HG02840 (cell line): Measurements from ENCODE around the gene OR1D2.
A peak's percentile ranks its signal among the peaks of the same experiment; 100 is the strongest.
"Not testable (repeated sequence)": the region's sequence is repeated elsewhere in the genome, so short reads cannot be mapped to it uniquely, and the experiment has no call there.

Source experiments
- ATAC-seq: cut with Tn5 transposase; IDR thresholded peaks from one replicate; pipeline ENCODE4 v1.9.1; 2021; ENCODE audit warnings: mild to moderate bottlenecking, moderate library complexity, moderate number of reproducible peaks; ENCODE audit not compliant: unreplicated experiment, low FRiP score

Gene OR1D2

GRCh38 chr17:3104322-3104721 lies at the start of gene OR1D2:
Gene OR1D2 (minus strand): TSS chr17:3104422. CDS start chr17:3092996, 11,426 bp downstream.
- no peak for ATAC-seq

DNA sequence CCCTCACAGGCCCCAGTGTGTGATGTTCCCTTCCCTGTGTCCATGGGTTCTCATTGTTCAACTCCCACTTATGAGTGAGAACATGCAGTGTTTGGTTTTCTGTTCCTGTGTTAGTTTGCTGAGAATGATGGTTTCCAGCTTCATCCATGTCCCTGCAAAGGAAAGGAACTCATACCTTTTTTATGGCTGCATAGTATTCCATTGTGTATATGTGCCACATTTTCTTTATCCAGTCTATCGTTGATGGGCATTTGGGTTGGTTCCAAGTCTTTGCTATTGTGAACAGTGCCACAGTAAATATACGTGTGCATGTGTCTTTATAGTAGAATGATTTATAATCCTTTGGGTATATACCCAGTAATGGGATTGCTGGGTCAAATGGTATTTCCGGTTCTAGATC lies 33.3 kb upstream of the OR1D2 start:
- not testable (repeated sequence) for ATAC-seq

- no peak for ATAC-seq
These were observed 23.2 kb upstream of the OR1D2 start, which contains the start of gene OR1G1 for GRCh38 chr17:3127451-3127850. Gene OR1G1 (minus strand): TSS chr17:3127551. CDS start chr17:3127551, 0 bp downstream.

DNA sequence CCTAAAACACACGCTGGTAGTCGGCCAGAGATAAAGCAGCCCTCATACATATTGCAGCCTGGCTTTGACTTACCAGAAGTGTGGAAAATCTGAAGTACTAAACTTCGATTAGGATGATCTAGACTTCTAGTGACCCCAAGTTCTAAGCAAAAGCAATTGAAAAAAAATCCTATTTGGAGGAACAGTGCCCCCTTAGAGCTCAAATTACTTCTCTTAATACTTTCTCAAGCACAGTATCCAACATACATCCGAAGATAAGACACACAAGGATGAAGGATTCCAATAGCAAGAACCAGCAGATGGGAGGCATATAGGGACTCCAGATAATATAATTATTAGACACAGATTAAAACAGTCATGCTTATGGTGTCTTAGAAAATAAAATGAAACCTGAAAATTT lies 30.4 kb downstream of the OR1D2 start:
- not testable (repeated sequence) for ATAC-seq

DNA sequence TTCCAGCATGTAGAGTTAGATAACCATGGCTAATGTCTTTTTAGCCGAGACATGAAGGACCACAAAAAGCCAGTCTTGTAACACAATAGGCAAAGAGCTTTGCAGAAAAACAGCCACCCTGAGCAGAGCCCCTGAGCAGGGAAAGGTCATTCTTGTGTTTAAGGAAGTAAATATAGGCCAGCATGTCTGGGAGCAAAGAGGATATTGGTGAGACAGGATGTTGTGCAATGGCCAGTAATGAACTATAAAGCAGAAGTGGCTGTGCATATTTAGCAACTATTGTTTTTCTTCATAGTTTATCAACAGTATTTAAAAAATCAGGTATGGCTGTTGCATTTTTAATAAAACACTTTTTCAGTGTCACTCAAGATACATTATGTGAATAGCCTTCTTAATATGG lies 39.0 kb downstream of the OR1D2 start:
- ATAC-seq: not testable (repeated sequence)

DNA sequence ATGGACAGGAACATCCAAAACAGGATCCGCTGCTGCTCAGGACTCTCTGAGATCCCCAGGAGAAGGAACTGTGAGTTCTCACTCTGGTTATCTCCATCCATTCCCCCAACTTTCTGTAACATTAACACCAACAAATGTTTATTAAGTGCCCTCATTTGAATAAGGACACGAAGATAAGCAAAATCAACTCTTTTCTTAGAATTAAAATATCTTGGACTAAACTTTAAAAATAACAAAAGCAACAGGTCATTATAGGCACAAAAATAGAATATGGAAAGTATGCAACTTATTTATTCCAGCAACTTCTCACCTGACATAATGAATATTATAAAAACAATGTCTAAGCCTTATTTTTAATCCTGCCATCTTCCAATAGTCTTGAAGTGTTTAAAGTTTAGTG lies 40.7 kb downstream of the OR1D2 start, which contains the start of gene OR1D5:
OR1D5 (minus strand) TSS at position 101 of the 400 bp plus-strand sequence; CDS start at position 101, 0 bp downstream.
- not testable (repeated sequence) for ATAC-seq

DNA sequence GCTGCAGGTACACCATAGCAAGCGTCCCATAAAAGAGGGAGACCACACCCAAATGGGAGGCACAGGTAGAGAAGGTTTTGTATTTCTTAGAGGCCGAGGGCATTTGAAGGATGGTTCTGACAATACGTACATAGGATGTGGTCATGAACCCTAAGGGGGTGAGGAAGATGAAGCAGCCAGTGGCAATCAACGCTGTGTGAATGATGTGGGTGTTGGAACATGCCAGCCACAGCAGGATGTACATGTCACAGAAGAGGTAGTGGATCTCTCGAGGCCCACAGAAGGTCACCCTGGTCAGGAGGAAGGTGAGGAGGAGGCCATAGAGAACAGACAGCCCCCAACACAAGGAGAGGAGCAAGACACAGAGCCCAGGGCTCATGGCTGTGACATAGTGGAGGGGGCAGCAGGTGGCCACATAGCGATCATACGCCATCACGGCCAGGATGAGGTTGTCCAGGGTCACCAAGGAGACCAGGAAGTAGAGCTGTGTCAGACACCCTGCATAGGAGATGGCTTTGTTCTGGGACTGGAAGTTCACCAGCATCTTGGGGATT lies 41.3 kb downstream of the OR1D2 start:
- ATAC-seq: not testable (repeated sequence)

DNA sequence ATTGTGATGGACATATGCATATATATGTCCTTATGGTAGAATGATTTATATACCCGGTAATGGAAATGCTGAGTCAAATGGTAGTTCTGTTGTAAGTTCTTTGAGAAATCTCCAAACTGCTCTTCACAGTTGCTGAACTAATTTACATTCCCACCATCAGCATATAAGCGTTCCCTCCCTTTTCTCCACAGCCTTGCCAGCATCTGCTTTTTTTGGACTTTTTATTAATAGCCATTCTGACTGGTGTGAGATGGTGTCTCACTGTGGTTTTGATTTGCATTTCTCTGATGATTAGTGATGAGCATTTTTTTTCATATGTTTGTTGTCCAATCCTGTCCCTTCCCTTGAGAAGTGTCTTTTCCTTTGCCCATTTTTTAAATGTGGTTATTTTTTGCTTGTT lies 49.4 kb downstream of the OR1D2 start:
- not testable (repeated sequence) for ATAC-seq

DNA sequence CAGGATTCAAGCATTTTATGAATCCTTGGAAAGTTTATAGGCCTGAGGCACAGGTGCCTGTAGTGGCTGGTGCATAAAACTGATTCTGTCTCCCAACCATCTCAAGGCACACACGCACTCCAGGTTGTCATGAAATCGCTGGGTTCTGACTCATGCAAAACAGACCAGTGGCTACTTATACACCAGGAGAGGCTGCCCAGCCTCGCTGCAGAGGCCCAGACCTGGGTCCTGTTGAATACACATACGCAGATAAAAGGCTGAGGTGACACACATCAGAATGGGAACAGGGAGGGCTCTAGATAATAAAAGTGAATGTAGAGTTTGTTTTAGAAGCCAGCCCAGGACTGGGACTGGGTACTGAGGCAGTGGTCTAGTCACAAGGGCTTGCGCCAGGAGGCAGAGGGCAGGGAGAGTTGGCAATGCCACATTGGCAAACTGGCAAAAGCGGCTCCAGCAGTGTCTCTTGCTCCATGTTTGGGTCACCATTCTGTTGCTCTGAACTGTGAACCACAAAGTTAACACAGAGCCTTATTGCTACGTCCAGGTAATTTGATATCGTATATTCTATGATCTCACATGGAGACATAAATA lies 54.4 kb downstream of the OR1D2 start:
- no peak for ATAC-seq

GRCh38 chr17:3048727-3049471 lies 55.3 kb downstream of the OR1D2 start:
- ATAC-seq: peak; percentile 75

DNA sequence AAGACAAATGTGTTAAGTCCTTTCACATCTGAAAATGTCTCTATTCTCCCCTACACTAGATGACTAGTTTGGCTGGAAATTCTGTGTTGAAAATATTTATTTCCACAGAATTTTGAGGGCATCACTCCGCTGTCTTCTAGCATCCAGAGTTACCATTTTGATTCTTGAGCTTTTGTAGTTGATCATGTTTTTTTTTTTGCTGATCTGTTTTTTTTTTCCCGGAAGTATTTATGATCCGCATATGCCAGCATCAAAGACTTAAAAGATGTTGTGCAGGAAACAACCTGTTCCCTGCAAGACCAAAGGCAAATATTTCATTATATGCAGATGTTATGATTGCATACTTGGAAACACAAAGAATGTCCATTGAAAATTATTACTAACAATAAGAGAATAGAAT lies 57.5 kb downstream of the OR1D2 start:
- ATAC-seq: no peak

DNA sequence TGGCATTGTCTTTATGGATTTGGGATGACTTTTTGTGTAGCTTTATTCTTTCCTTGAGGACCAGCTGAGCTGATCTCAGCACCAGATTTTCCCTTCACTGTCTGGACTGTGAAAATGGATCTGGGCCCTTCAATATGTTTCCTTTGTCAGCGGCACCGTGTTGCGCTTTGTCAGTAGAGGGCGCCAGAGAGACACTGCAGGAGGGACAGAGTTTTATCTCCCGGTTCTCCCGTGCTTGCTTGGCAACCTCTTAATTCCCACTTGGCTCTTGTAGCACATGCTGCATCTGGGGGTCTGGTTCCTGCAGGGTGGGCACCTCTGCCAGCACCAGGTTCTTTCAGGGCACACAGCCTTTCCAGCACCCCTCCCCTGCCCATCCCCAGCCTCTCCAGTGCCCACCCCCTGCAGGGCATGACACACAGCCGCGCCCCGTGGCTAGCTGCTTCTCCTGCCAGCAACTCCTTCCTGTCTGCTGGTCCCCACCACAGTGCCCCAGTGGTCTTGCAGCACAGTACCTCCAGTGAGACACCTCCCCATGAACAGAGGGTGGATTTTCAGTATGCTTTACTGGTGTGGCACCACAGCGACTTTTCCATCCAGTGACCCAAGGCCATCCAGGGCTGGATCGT lies 60.4 kb downstream of the OR1D2 start:
- ATAC-seq: no peak

GRCh38 chr17:3040882-3041281 lies 63.3 kb downstream of the OR1D2 start:
- ATAC-seq: no peak

- ATAC-seq: no peak
These were observed 64.5 kb downstream of the OR1D2 start for GRCh38 chr17:3039736-3040135.

DNA sequence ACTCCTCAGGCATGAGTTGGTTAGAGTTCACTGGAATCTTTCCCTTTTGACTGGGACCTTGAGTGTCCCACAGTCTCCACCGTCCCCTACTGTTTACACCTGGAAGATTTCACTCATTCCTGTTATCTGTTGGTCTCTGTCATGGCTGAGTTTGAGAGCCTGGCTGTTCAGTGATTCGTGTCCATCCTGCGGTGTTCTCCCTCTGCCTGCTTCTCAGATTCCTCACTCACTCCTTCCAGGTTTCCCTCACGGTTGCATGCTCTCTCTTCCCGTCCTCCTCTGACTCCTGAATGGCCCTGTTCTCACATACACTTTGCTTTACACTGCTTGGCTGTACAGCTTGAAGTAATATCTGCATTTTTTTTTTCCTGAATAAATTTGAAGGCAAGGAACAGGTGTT lies 65.3 kb downstream of the OR1D2 start:
- ATAC-seq: no peak
